8988T (cell line): ENCODE results near the gene TMEM132C.
"Not testable (repeated sequence)": the region's sequence is repeated elsewhere in the genome, so short reads cannot be mapped to it uniquely, and the experiment has no call there.

Experiments
- DNase-seq: peaks from one replicate; pipeline ENCODE4 v3.0.0; 2011

The TMEM132C gene

GRCh38 chr12:128267131-128267622 is at the start of gene TMEM132C:
Gene TMEM132C, plus strand, starts transcription at chr12:128267170. Its CDS starts 233 bp downstream, at chr12:128267403.
- DNase-seq, result no peak

GRCh38 chr12:128224226-128224625 is 42.7 kb upstream of the TMEM132C start:
- DNase-seq, result no peak

- no peak for DNase-seq
These were observed 38.4 kb upstream of the TMEM132C start for GRCh38 chr12:128228581-128228980.

- no peak for DNase-seq
These were observed 31.1 kb upstream of the TMEM132C start for GRCh38 chr12:128235635-128236417.

GRCh38 chr12:128236525-128236924 is 30.4 kb upstream of the TMEM132C start:
- no peak for DNase-seq

GRCh38 chr12:128240745-128241144 is 26.2 kb upstream of the TMEM132C start:
- DNase-seq, result no peak

- no peak for DNase-seq
These were observed 21.8 kb upstream of the TMEM132C start for GRCh38 chr12:128245121-128245520.

- no peak for DNase-seq
These were observed 21.1 kb upstream of the TMEM132C start for GRCh38 chr12:128245905-128246304.

GRCh38 chr12:128250096-128250495 is 16.9 kb upstream of the TMEM132C start:
- no peak for DNase-seq

- DNase-seq, result not testable (repeated sequence)
These were observed 13.1 kb upstream of the TMEM132C start for GRCh38 chr12:128253829-128254228.

GRCh38 chr12:128258866-128259555 is 8.0 kb upstream of the TMEM132C start:
- DNase-seq, result no peak

- no peak for DNase-seq
These were observed 7.4 kb upstream of the TMEM132C start for GRCh38 chr12:128259556-128260070.

GRCh38 chr12:128261757-128262156 is 5.2 kb upstream of the TMEM132C start:
- no peak for DNase-seq

GRCh38 chr12:128265566-128265965 is 1.4 kb upstream of the TMEM132C start:
- no peak for DNase-seq

GRCh38 chr12:128266086-128266485 is 884 bp upstream of the TMEM132C start:
- no peak for DNase-seq

GRCh38 chr12:128266541-128267130 is 334 bp upstream of the TMEM132C start:
- no peak for DNase-seq

GRCh38 chr12:128267651-128268378 is 845 bp downstream of the TMEM132C start:
- no peak for DNase-seq

GRCh38 chr12:128268379-128268995 is 1.5 kb downstream of the TMEM132C start:
- no peak for DNase-seq

GRCh38 chr12:128269181-128269591 is 2.2 kb downstream of the TMEM132C start:
- DNase-seq, result no peak

GRCh38 chr12:128276471-128276870 is 9.5 kb downstream of the TMEM132C start:
- no peak for DNase-seq

- DNase-seq, result no peak
These were observed 20.0 kb downstream of the TMEM132C start for GRCh38 chr12:128286970-128287369.

GRCh38 chr12:128288357-128288756 is 21.4 kb downstream of the TMEM132C start:
- no peak for DNase-seq
